Stimulated activated CD4-positive, alpha-beta T cell treated with anti-CD3 and anti-CD28 coated beads, Interleukin-12 subunit alpha, Interleukin-12 subunit beta, amount 100 ng/mL, for 4 hours (primary cell): ENCODE measurements around the gene KCTD19.

Experiments used
- DNase-seq: peaks from one replicate; pipeline ENCODE4 v3.0.0-alpha.2; 2020

KCTD19 gene

DNA sequence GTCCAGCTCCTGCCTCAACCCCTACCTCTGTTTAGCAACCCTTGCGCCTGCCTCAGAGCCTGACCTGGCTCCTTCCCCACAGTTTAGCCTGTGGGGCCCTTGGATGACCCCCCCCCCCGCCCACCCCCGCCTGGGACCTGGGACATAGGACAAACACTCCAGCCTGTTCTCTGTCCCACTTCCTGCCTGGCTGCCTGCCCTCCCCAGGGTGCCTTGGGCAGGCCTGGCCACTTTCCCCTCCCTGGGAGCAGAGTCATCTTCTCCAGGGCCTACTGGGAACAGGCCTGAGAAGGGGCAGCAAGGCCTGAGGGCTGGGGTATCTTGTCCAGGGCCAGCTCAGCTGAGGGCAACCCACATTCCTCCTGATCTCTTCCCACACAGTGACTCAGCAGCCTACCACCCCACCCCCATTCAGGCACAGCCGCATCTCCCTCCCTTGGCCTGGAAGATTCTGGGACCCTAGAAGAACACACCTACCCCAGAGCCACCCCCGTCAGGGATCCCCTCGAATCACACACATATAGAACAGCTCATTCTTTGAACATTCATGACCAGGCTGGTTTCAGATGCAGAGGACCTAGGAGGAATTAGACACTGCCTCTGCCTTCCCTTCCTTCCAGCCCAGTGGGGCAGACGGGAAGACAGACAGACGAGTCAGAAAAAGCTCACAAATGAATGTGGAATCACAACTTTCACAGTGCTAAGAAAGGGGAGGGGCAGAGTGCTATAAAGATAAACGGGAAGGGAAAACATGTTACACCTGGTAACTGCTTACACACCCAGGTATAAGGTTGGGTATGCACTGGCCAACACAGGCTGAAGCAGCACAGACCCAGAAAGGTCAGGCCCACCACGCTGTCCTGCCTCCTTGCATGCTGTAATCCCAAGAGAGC is 85.3 kb downstream of the KCTD19 start:
- no peak for DNase-seq

DNA sequence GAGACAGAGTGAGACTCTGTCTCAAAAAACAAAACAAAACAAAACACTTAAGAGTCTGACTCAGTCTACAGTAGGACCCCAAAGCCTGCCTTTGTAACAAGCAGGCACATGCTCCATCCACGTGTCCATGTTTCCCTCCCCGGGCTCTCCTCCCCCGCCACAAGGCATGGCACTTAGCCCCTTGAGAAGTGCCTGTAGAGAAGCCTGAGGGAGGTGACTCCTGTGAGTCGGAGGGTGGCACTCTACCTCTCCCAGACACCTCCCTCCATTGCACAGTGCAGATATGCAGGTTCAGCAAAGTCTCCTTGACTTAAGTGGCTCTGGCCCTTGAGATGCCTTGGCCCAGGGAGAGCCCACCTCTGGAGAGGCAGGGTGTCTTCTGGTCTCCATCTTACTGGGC is 86.0 kb downstream of the KCTD19 start:
- DNase-seq = no peak
